K562 (cell line): ENCODE data around the gene MAB21L3. TPM values are rescaled to one million over a fixed set of nuclear protein-coding genes. Genes with fewer than 3 reads are reported as not detected.
A peak's percentile ranks its signal among the peaks of the same experiment; 100 is the strongest.

ENCODE experiments used
- ATAC-seq: fragments of 200-7000 bp; cut with Tn5 transposase; 3 replicates; pipeline ENCODE4 v1.9.1; 2020; ENCODE audit warnings: moderate library complexity
- BruUV-seq: library from RNA; stranded (reverse); fragments of 400-500 nt; replicated peaks from 2 replicates; lab custom pipeline; 2021; lab: Mats Ljungman, UMichigan
- CTCF ChIA-PET: fragments of 300-600 bp; formaldehyde crosslinking; extraction: SDS; loops from one replicate; lab custom pipeline; 2021; ENCODE audit warnings: low intra/inter-chr PET ratio; lab: Yijun Ruan, JAX
- POLR2A ChIA-PET: fragments of 300-600, 350-650 bp; sonication (Branson Sonifier 250); formaldehyde crosslinking; extraction: SDS; loops from one replicate; lab custom pipeline; 2021; ENCODE audit warnings: antibody characterized with exemption, inconsistent platforms; lab: Yijun Ruan, JAX
- DNase-seq, 4 experiments: peaks; one replicate each; pipeline versions ENCODE4 v3.0.0 to v3.0.0-alpha.2; 2011 to 2018; ENCODE audit warnings: low spot score in 3 of 4, mixed read lengths in 3 of 4; ENCODE audit errors: extremely low read depth in 1 of 4
- FAIRE-seq: peaks from 2 replicates; lab custom pipeline; 2011; peaks lifted over from hg19 to GRCh38; lab: Jason Lieb, UNC
- H2AFZ ChIP-seq: 2 replicates; pipeline ENCODE4 v1.6.0; 2011; ENCODE audit warnings: low read depth, low read length, control low read depth, inconsistent platforms
- H3K27ac ChIP-seq: fragments of 200-600 bp; 3 replicates; pipeline ENCODE4 v1.8.0; 2011; ENCODE audit warnings: low read depth, mild to moderate bottlenecking, control low read depth, inconsistent platforms, low read length, moderate library complexity, mixed read lengths; ENCODE audit errors: extremely low read depth
- H3K27me3 ChIP-seq, 2 experiments: fragments of 300-600 bp in 1 of 2; 2 replicates in 1 of 2; 3 replicates in 1 of 2; pipeline versions ENCODE4 v1.6.0 to v1.8.0; 2011; ENCODE audit warnings: inconsistent platforms in 2 of 2, low read length in 2 of 2, mild to moderate bottlenecking in 1 of 2, mixed read lengths in 1 of 2, moderate library complexity in 1 of 2; ENCODE audit not compliant: control insufficient read depth in 2 of 2, insufficient read depth in 2 of 2
- H3K36me3 ChIP-seq: fragments of 300-600 bp; 3 replicates; pipeline ENCODE4 v1.8.0; 2011; ENCODE audit warnings: mild to moderate bottlenecking, low read length, inconsistent platforms; ENCODE audit not compliant: control insufficient read depth, insufficient read depth
- H3K4me1 ChIP-seq, 2 experiments: fragments of 200-600 bp in 1 of 2; replicated peaks in 1 of 2; 2 replicates in 1 of 2; 3 replicates in 1 of 2; pipeline versions ENCODE4 v1.5.1 to v1.8.0; 2011; ENCODE audit warnings: inconsistent platforms in 2 of 2, low read length in 2 of 2, mild to moderate bottlenecking in 1 of 2, mixed read lengths in 1 of 2, moderate library complexity in 1 of 2; ENCODE audit not compliant: control insufficient read depth in 2 of 2, insufficient read depth in 2 of 2
- H3K4me2 ChIP-seq: 2 replicates; pipeline ENCODE4 v1.6.1; 2011; ENCODE audit warnings: low read length, control low read depth, inconsistent platforms, mixed read lengths; ENCODE audit not compliant: insufficient read depth
- H3K4me3 ChIP-seq: fragments of 200-600 bp; sonication (generic), shearing (Covaris generic); 2 replicates; pipeline ENCODE4 v1.5.1; 2016; ENCODE audit warnings: control low read depth, inconsistent platforms
- H3K79me2 ChIP-seq: fragments of 200-600 bp; 3 replicates; pipeline ENCODE4 v1.8.0; 2011; ENCODE audit warnings: low read length, inconsistent platforms; ENCODE audit not compliant: control insufficient read depth, insufficient read depth
- H3K9ac ChIP-seq, 2 experiments: 2 replicates each; pipeline versions ENCODE4 v1.6.0 to v1.6.1; 2011; ENCODE audit warnings: low read depth in 2 of 2, low read length in 2 of 2, control low read depth in 1 of 2, inconsistent platforms in 1 of 2, mild to moderate bottlenecking in 1 of 2, mixed read lengths in 1 of 2; ENCODE audit not compliant: insufficient read depth in 1 of 2
- H3K9me1 ChIP-seq: one replicate; pipeline ENCODE4 v1.6.0; 2011; ENCODE audit warnings: inconsistent platforms, mild to moderate bottlenecking, low read length, moderate library complexity; ENCODE audit not compliant: control insufficient read depth, insufficient read depth
- H3K9me3 ChIP-seq: replicated peaks from 2 replicates; pipeline ENCODE4 v1.5.1; 2011; ENCODE audit warnings: low read depth, low read length, inconsistent platforms; ENCODE audit not compliant: control insufficient read depth, insufficient read depth
- H4K20me1 ChIP-seq: replicated peaks from 2 replicates; pipeline ENCODE4 v1.6.1; 2011; ENCODE audit warnings: low read length, inconsistent platforms, mixed read lengths; ENCODE audit not compliant: control insufficient read depth, insufficient read depth
- EP400 ChIP-seq: fragments of 450-650 bp; IDR thresholded peaks from 2 replicates; pipeline ENCODE4 v1.6.1; 2017; ENCODE audit warnings: antibody characterized with exemption, mild to moderate bottlenecking, moderate library complexity
- HNRNPUL1 ChIP-seq: fragments of 200-400 bp; formaldehyde crosslinking; IDR thresholded peaks from 2 replicates; pipeline ENCODE4 v1.6.1; 2017; ENCODE audit warnings: low read length
- NFATC3 ChIP-seq: fragments of 450-650 bp; IDR thresholded peaks from 2 replicates; pipeline ENCODE4 v1.6.1; 2017; ENCODE audit warnings: mild to moderate bottlenecking
- SMARCB1 ChIP-seq: IDR thresholded peaks from 2 replicates; pipeline ENCODE4 v1.6.1; 2011; ENCODE audit warnings: improper control_type of control experiment, low read depth; ENCODE audit not compliant: insufficient read length
- TAL1 ChIP-seq: fragments of 450-650 bp; IDR thresholded peaks from 2 replicates; pipeline ENCODE4 v1.6.1; 2016; ENCODE audit warnings: mild to moderate bottlenecking
- TBP ChIP-seq: optimal IDR thresholded peaks from 2 replicates; pipeline ENCODE3; 2011; ENCODE audit warnings: low read depth, low read length, improper control_type of control experiment
- TGIF2 ChIP-seq: sonication (generic); formaldehyde crosslinking; IDR thresholded peaks from 2 replicates; pipeline ENCODE4 v1.8.1; 2022; ENCODE audit warnings: mild to moderate bottlenecking, missing genetic modification reagents, moderate library complexity
- ZNF146 ChIP-seq: IDR thresholded peaks from one replicate; pipeline ENCODE4 v1.6.1; 2018; ENCODE audit warnings: missing compliant biosample characterization; ENCODE audit not compliant: unreplicated experiment
- ZNF212 ChIP-seq: fragments of 450-650 bp; formaldehyde crosslinking; IDR thresholded peaks from 2 replicates; pipeline ENCODE4 v1.4.0; 2020; ENCODE audit warnings: mild to moderate bottlenecking
- ZNF232 ChIP-seq: sonication (generic); formaldehyde crosslinking; IDR thresholded peaks from 2 replicates; pipeline ENCODE4 v1.8.0; 2022; ENCODE audit warnings: mild to moderate bottlenecking, missing genetic modification reagents
- ZNF407 ChIP-seq: fragments of 450-650 bp; IDR thresholded peaks from 2 replicates; pipeline ENCODE4 v1.6.1; 2016; ENCODE audit warnings: low read depth
- ZNF561 ChIP-seq: fragments of 450-650 bp; formaldehyde crosslinking; conservative IDR thresholded peaks from 2 replicates; pipeline ENCODE4 v1.4.0; 2020; ENCODE audit warnings: mild to moderate bottlenecking, moderate library complexity
- ZNF707 ChIP-seq: fragments of 250-450 bp; sonication (Bioruptor Pico); conservative IDR thresholded peaks from 2 replicates; pipeline ENCODE4 v1.8.0; 2022; ENCODE audit warnings: inconsistent platforms, mild to moderate bottlenecking, moderate library complexity
- WGBS: fragments of 100-300 bp; shearing (Covaris generic); methylation state at CpG from one replicate; pipeline ENCODE4 v1.1.6; 2016; ENCODE audit warnings: low coverage, mixed read lengths; ENCODE audit not compliant: insufficient coverage; ENCODE audit errors: missing lambda C conversion rate; 5-methylcytosine and 5-hydroxymethylcytosine counted together
- in situ Hi-C: fragments of 300-500 bp; cut with MboI; formaldehyde crosslinking; loops from 4 replicates; pipeline ENCODE4 v1.15.0; 2018; ENCODE audit warnings: inconsistent platforms, mixed read lengths
- intact Hi-C: fragments of 100-400 bp; cut with micrococcal nuclease; formaldehyde crosslinking; loops from 2 replicates; pipeline ENCODE4 v1.14.2; 2022
- polyA plus RNA-seq, 8 experiments: library from polyadenylated mRNA; depleted of rRNA in 4 of 8; stranded (reverse) in 5 of 8; unstranded in 3 of 8; fragments of >200 nt; fragmentation: Nextera tagmentation in 2 of 8; fragmentation: Illumina TruSeq in 1 of 8; extraction: Ambion mirVana in 2 of 8; extraction: Trizol in 1 of 8; gene quantifications; 2 replicates each; pipeline versions ENCODE4 v1.2.1 to v1.2.3, GENCODE V29; 2011 to 2014; ENCODE audit warnings: inconsistent platforms in 1 of 8, missing spikeins in 1 of 8
- total RNA-seq, 7 experiments: library from RNA; depleted of rRNA in 6 of 7; stranded (reverse); fragments of >200 nt in 6 of 7; fragmentation: Illumina TruSeq in 2 of 7; extraction: Trizol in 2 of 7; gene quantifications; 2 replicates each; pipeline versions ENCODE4 v1.2.1 to v1.2.3, GENCODE V29; 2011 to 2021; ENCODE audit warnings: low replicate concordance in 1 of 7

The MAB21L3 gene
- total and polyA plus RNA-seq, 9 of the 15 experiments (the other 6 are each of a cell fraction or from before 2014, with no cell fraction given), result not detected

GRCh38 chr1:116157096-116157495, 45.9 kb downstream of the MAB21L3 start:
- Histone ChIP-seq H2AFZ (peak overlapping the region; percentile 26), H3K27me3 (no peaks in the 10 kb centered on the region), H3K79me2 (no peaks in the 10 kb centered on the region), H3K4me3 (no peak overlapping the region), H4K20me1 (no peaks in the 10 kb centered on the region), H3K27ac (no peak overlapping the region), H3K4me2 (no peak overlapping the region; the same call in 1 of the 2 replicates), H3K36me3 (no peaks in the 10 kb centered on the region), H3K9ac (peak overlapping the region in 1 of 2 experiments; percentile 29; a peak in 1 of 4 replicates), H3K9me3 (no peaks in the 10 kb centered on the region), H3K4me1 (peaks cover 3 to 7% of the 10 kb centered on the region in 2 experiments; a peak in 4 of 5 replicates), H3K9me1 (no peaks in the 10 kb centered on the region)
- intact Hi-C loops (no loop called here), in situ Hi-C loops (no loop called here)
- DNase-seq (no peak), ATAC-seq (peak; percentile 12; the same call in 2 of the 3 replicates), FAIRE-seq (no peak)
- POLR2A ChIA-PET, result interaction anchor here (1.2 kb wide), 1 partner anchor 10 kb away, joined by 3 read pairs; no protein-coding TSS in a partner anchor
- no TSS peak for BruUV-seq
- 9% methylated on average over 4 of the region's 4 CpGs for WGBS
- CTCF ChIA-PET, result no interaction called here
- no peak for TF ChIP-seq ZNF212
- no peak for TF ChIP-seq ZNF146
- TF ChIP-seq ZNF232 (CRISPR knock-in tag), result no peak
- no peak for TF ChIP-seq ZNF407
- no peak for TF ChIP-seq NFATC3
- 0 out of 2 replicates have a peak, but pooled peaks have one; percentile 24 for TF ChIP-seq ZNF561 (CRISPR knock-in tag)
- no peak for TF ChIP-seq EP400
- TF ChIP-seq TAL1, result peak; percentile 46; the same call in 1 of the 2 replicates
- no peak for TF ChIP-seq TBP
- TF ChIP-seq SMARCB1, result no peak
- no peak for TF ChIP-seq HNRNPUL1
- TF ChIP-seq TGIF2 (CRISPR knock-in tag), result no peak
- TF ChIP-seq ZNF707, result no peak
